Activated naive CD8-positive, alpha-beta T cell (primary cell): ENCODE measurements around the gene MAGOHB.
"Not testable (repeated sequence)": the region's sequence is repeated elsewhere in the genome, so short reads cannot be mapped to it uniquely, and the experiment has no call there.

Experiments
- H3K27ac Mint-ChIP-seq: one replicate; pipeline ENCODE4 v1.8.0; 2021; ENCODE audit warnings: mixed read lengths
- H3K27me3 Mint-ChIP-seq: one replicate; pipeline ENCODE4 v1.8.0; 2021; ENCODE audit warnings: mixed read lengths
- H3K36me3 Mint-ChIP-seq: one replicate; pipeline ENCODE4 v1.8.0; 2021; ENCODE audit warnings: mixed read lengths
- H3K4me1 Mint-ChIP-seq: one replicate; pipeline ENCODE4 v1.8.0; 2021; ENCODE audit warnings: low read depth, mixed read lengths
- H3K4me3 Mint-ChIP-seq: one replicate; pipeline ENCODE4 v1.8.0; 2021; ENCODE audit warnings: mild to moderate bottlenecking, mixed read lengths
- H3K9me3 Mint-ChIP-seq: one replicate; pipeline ENCODE4 v1.8.0; 2021; ENCODE audit warnings: low read depth, mixed read lengths

Gene MAGOHB

DNA sequence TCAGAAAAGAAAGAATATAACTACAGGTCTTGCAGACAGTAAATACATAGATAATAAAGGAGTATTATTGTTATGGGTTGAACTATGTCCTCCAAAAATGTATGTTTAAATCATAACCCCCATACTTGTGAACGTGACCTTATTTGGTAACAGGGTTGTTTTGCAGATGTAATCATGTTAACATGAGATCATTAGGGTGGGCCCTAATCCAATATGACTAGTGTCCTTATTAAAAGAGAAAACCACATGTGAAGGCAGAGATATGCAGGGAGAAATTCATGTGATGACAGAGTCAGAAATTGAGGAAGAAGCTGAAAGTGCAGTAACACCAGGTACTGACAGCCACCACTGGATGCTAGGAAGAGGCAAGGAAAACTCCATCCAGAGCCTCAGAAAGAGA lies 29.0 kb downstream of the MAGOHB start:
- Mint-ChIP-seq H3K9me3 (no peaks in the 10 kb centered on the region), H3K4me1 (no peaks in the 10 kb centered on the region), H3K36me3 (peaks cover 18% of the 10 kb centered on the region), H3K4me3 (no peak overlapping the region), H3K27ac (no peak overlapping the region), H3K27me3 (no peaks in the 10 kb centered on the region)

DNA sequence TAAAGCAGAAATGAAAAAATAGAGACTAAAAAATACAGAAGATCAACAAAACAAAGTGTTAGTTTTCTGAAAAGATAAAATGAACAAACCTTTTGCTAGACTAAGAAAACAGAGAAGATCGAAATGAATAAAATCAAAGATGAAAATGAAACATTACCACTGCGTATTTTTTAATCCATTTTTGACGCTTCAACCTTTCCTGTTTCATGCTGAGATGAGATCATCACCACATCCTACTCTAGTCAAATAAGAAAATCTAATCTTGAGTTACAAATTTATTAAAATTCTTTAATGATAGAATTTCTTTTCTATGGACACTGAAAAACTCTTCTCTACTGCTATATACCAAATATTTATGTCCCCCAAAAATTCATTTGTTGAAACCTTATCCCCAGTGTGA lies 30.7 kb downstream of the MAGOHB start:
- Mint-ChIP-seq H3K27ac (no peak overlapping the region), H3K4me3 (no peak overlapping the region), H3K4me1 (peaks cover 6% of the 10 kb centered on the region), H3K36me3 (peaks cover 18% of the 10 kb centered on the region), H3K9me3 (peaks cover 5% of the 10 kb centered on the region), H3K27me3 (no peaks in the 10 kb centered on the region)

DNA sequence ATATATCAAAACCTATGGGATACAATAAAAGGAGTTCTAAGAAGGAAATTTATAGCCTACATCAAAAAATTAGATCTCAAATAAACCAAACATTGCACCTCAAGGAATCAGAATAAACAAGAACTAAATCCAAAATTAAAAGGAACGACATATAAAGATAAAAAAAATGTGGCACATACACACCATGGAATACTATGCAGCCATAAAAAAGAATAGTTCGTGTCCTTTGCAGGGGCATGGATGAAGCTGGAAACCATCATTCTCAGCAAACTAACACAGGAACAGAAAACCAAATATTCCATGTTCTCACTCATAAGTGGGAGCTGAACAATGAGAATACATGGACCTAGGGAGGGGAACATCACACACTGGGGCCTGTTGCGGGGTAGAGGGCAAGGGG lies 31.3 kb downstream of the MAGOHB start:
- H3K9me3 Mint-ChIP-seq, H3K4me1 Mint-ChIP-seq, H3K27ac Mint-ChIP-seq, H3K27me3 Mint-ChIP-seq, H3K4me3 Mint-ChIP-seq: not testable (repeated sequence)
- H3K36me3 Mint-ChIP-seq, result peaks cover 15% of the 10 kb centered on the region

DNA sequence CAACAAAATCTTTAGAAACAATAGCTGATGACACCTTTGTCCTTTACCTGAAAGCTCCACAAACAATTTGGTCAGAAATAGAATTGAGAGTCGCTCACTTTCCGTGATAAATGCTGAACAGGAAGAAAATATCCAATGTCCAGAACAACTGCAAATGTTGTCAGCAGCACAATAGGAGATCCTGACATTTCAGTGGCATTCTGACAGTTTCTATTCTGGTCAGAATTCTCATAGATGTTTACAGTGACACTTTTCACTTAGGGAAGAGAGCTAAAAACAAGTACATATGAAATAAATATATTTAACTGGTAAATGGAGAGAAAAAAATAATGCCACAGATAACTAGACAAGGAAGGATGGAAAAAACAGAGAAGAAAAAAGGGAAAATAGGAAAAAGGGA lies 39.1 kb downstream of the MAGOHB start:
- Mint-ChIP-seq H3K4me3 (no peak overlapping the region), H3K4me1 (peaks cover 42% of the 10 kb centered on the region), H3K9me3 (peaks cover 5% of the 10 kb centered on the region), H3K27ac (peak overlapping the region; percentile 77), H3K36me3 (peaks cover 10% of the 10 kb centered on the region), H3K27me3 (no peaks in the 10 kb centered on the region)

DNA sequence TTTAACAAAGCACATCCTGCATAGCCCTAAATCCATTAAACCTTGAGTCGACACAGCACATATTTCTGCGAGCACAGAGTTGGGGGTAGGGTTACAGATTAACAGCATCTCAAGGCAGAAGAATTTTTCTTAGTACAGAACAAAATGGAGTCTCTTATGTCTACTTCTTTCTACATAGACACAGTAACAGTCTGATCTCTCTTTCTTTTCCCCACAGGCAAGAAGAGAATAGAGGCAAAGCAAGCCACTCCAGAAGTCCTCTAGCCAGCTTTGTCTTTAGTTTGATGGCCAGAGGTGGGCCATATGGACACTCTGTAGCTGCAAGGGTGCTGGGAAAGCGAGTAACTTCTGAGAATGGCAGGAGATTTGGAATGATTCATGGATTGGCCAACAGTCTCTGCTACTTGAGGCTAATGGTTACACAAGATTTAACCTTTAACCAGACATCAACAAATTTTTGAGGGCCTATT lies 41.4 kb downstream of the MAGOHB start:
- Mint-ChIP-seq H3K4me1 (peaks cover 50% of the 10 kb centered on the region), H3K27ac (peak overlapping the region; percentile 55), H3K36me3 (peaks cover 10% of the 10 kb centered on the region)
- not testable (repeated sequence) for H3K27me3 Mint-ChIP-seq, H3K4me3 Mint-ChIP-seq, H3K9me3 Mint-ChIP-seq

DNA sequence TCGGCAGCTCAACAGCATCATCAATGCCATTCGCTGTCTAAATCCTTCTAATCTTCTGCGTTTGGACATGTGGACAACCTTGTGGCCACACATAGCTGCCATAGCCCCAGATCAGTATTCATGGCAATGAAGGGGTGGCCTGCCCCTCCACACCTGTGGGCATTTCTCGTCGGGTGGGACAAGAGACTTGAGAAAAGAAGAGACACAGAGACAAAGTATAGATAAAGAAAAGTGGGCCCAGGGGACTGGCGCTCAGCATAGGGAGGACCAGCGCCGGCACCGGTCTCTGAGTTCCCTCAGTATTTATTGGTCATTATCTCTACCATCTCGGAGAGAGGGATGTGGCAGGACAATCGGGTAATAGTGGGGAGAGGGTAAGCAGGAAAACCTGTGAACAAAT lies 42.3 kb downstream of the MAGOHB start:
- peaks cover 10% of the 10 kb centered on the region for H3K36me3 Mint-ChIP-seq
- no peak overlapping the region for H3K4me3 Mint-ChIP-seq
- H3K9me3 Mint-ChIP-seq, result no peaks in the 10 kb centered on the region
- no peaks in the 10 kb centered on the region for H3K27me3 Mint-ChIP-seq
- H3K27ac Mint-ChIP-seq, result peak overlapping the region; percentile 81
- H3K4me1 Mint-ChIP-seq, result peaks cover 56% of the 10 kb centered on the region

DNA sequence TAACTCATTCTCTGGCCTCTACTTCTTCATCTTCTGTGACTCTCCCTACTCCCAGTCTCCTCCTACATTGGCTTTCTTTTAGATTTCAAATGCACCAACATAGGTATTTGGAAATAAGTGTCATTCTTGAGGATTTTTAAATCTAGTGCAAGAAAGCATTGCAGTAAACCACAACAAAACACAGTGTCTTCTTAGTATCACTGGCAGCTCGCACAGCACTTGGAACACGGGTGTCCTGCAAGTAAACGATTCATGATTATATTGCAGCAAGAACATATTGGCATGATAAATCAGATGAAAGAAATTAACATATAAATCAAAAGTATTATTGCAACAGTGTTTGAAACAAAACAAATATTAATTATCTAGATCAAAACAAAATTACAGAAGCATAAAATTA lies 45.6 kb downstream of the MAGOHB start:
- Mint-ChIP-seq H3K27ac (peak overlapping the region; percentile 79), H3K4me1 (peaks cover 65% of the 10 kb centered on the region), H3K27me3 (no peaks in the 10 kb centered on the region), H3K36me3 (peaks cover 8% of the 10 kb centered on the region), H3K4me3 (peak overlapping the region; percentile 79), H3K9me3 (no peaks in the 10 kb centered on the region)

DNA sequence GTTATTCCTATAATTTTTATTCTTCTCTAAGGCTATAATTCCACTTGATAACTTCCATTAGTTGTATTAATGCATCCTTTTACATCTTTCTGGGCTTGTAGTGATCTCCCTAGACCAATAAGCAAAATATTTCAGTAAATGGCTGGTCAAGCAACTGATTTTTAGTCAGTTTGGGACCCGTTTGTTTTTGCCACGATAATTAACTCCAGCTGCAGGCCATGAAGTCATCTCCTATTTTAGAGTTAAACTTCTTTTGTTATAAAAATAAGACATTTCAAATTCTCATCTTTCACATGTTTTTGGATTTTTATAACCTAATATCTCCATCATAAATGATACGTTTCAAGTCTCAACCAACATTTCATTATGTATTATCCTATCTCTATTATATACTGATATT lies 49.4 kb downstream of the MAGOHB start:
- peak overlapping the region; percentile 74 for H3K27ac Mint-ChIP-seq
- no peaks in the 10 kb centered on the region for H3K9me3 Mint-ChIP-seq
- H3K4me1 Mint-ChIP-seq, result peaks cover 79% of the 10 kb centered on the region
- no peaks in the 10 kb centered on the region for H3K27me3 Mint-ChIP-seq
- no peaks in the 10 kb centered on the region for H3K36me3 Mint-ChIP-seq
- H3K4me3 Mint-ChIP-seq, result peak overlapping the region; percentile 14

DNA sequence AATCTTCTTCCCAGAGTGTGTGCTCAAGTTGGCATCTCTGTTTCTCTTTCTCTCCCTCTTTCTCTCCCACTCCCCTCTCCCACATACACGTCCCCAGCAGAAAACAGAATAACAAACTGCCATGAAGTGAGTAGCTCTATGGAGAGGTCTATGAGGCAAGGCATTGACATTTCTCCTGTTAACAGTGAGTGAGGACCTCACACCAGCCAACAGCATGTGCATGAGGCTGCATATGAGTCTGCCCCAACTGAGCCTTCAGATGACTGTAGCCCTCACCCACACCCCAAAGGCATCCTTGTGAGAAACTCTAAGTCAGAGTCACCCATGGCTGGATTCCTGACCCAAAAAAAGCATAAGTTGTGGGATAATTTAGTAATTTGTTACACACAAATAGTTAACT lies 50.4 kb downstream of the MAGOHB start:
- Mint-ChIP-seq H3K4me3 (no peak overlapping the region), H3K4me1 (peaks cover 82% of the 10 kb centered on the region), H3K27ac (peak overlapping the region; percentile 96), H3K36me3 (peaks cover 5% of the 10 kb centered on the region), H3K9me3 (no peaks in the 10 kb centered on the region), H3K27me3 (no peaks in the 10 kb centered on the region)

DNA sequence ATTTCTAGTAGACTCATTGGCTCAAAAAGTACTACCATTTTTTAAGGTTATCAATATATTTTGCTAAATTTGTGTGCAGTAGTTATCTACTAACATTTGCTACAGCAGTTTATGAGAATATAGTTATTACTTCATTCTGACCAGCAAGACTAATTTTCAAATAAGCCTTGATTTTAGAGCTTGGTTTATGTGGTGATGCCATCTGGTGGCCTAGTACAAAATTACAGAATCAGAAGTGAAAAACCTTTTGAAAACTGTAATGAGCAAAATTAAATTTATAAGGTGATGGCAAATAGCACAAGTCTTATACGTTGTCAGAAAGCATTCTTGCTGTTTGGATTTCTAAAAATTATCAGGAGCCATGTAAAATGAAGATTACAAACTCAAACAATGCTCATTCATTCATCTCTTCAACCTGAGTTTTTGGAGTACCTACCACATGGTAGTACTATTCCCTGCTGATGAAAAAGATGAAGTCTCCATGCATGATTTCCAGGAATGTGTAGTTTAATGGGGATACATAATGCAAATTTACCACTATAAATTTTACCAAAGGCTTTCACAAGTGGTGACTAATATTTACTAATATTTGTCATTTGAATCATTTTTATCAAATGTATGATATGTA lies 51.0 kb downstream of the MAGOHB start:
- no peaks in the 10 kb centered on the region for H3K27me3 Mint-ChIP-seq
- H3K27ac Mint-ChIP-seq, result peak overlapping the region; percentile 96
- peak overlapping the region; percentile 8 for H3K4me3 Mint-ChIP-seq
- H3K9me3 Mint-ChIP-seq, result no peaks in the 10 kb centered on the region
- peaks cover 81% of the 10 kb centered on the region for H3K4me1 Mint-ChIP-seq
- H3K36me3 Mint-ChIP-seq, result peaks cover 6% of the 10 kb centered on the region

DNA sequence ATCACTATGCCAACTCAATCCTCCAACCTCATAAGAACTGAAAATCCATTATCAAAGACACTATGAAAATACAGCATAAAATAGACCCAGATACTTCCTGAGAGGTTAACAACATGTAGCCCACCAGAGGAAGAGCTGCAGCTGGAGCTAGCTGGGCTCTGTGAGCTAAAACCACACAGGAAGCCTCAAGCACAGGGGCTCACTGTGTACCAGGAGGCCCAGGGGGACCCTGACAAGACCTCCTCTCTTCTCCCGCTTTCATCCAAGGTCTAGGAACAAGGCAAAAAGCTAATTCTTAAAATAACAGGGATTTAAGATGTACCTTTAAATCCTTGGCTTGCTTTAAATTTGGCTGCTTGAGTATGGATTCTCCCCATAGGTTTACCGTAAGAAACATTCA lies 54.2 kb downstream of the MAGOHB start:
- H3K9me3 Mint-ChIP-seq, result no peaks in the 10 kb centered on the region
- H3K4me3 Mint-ChIP-seq, result peak overlapping the region; percentile 88
- no peaks in the 10 kb centered on the region for H3K27me3 Mint-ChIP-seq
- peaks cover 8% of the 10 kb centered on the region for H3K36me3 Mint-ChIP-seq
- peak overlapping the region; percentile 96 for H3K27ac Mint-ChIP-seq
- peaks cover 70% of the 10 kb centered on the region for H3K4me1 Mint-ChIP-seq

DNA sequence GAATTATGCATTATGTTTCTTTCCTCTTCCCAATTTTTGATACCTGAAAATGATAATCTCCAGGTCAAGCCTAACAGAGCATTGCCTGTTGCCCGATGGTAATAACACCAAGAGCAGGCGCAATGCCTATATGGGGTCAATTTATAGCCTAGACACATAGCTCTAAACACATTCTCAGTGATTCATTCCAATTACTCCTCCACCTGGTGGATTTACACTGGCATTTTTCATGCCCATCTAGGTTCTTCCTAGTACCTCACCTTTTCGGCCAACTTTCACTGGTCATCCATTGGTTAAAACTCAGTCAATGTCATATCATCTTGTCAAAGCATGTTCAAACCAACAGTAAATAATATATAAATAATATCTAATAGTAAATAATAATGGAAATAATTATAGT lies 54.6 kb downstream of the MAGOHB start:
- peaks cover 8% of the 10 kb centered on the region for H3K36me3 Mint-ChIP-seq
- peaks cover 71% of the 10 kb centered on the region for H3K4me1 Mint-ChIP-seq
- H3K27me3 Mint-ChIP-seq, result no peaks in the 10 kb centered on the region
- peak overlapping the region; percentile 91 for H3K4me3 Mint-ChIP-seq
- H3K9me3 Mint-ChIP-seq, result no peaks in the 10 kb centered on the region
- H3K27ac Mint-ChIP-seq, result peak overlapping the region; percentile 98

DNA sequence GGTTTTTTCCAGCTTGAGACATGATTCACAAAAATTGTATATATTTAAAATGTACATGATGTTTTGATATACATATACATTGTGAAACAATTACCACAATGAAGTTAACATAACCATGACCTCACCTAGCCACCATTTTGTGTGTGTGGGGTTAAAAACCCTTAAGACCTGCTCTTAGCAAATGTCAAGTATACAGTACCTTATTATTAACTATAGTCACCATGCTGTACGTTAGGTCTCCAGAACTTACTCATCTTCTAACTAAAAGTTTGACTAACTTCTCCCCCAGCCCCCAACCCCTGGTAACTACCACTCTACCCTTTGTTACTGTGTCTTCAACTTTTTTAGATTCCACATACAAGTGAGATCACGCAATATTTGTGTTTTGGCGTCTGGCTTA lies 55.1 kb downstream of the MAGOHB start:
- Mint-ChIP-seq H3K4me3 (peak overlapping the region; percentile 91), H3K9me3 (no peaks in the 10 kb centered on the region), H3K4me1 (peaks cover 76% of the 10 kb centered on the region), H3K36me3 (peaks cover 9% of the 10 kb centered on the region), H3K27ac (peak overlapping the region; percentile 98), H3K27me3 (no peaks in the 10 kb centered on the region)

DNA sequence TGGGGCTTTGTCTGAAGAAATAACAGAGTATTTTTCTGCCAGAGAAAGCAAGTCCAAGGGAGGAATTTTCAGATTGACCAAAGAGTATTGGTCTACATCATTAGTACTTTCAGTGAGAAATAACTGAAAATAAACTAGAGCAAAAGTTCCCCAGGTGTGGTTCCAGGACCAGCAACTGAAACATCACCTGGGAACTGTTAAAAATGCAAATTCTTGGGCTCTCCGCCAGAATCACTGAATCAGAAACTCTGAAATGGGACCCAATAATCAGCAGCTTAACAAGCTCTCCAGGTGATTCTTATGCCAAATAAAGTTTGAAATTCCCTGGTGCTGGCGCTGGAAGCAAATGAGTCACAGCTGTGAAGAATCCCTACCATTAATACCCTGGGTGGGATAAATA lies 55.6 kb downstream of the MAGOHB start:
- peak overlapping the region; percentile 91 for H3K4me3 Mint-ChIP-seq
- peaks cover 78% of the 10 kb centered on the region for H3K4me1 Mint-ChIP-seq
- H3K27me3 Mint-ChIP-seq, result no peaks in the 10 kb centered on the region
- H3K27ac Mint-ChIP-seq, result peak overlapping the region; percentile 98
- peaks cover 14% of the 10 kb centered on the region for H3K36me3 Mint-ChIP-seq
- H3K9me3 Mint-ChIP-seq, result peaks cover 2% of the 10 kb centered on the region

DNA sequence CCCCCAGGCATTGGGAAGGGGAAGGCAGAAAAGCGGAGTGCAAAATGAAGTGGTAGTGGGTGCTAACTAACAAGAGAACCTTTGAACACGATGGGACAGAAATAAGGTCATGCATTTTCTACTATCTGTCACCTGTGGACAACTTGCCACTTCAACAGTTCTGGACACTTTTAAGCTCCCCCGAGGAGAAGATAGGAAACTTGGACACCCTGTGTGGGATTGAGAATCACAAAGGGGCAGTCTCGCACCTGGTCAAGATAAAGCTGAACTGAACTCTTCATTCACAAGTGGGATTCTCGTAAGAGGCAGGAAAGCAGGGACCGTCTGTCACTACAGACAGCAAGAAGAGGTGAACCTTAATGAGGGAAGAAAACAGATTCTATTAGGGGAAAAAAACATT lies 56.1 kb downstream of the MAGOHB start:
- peaks cover 78% of the 10 kb centered on the region for H3K4me1 Mint-ChIP-seq
- H3K27ac Mint-ChIP-seq, result peak overlapping the region; percentile 98
- H3K27me3 Mint-ChIP-seq, result no peaks in the 10 kb centered on the region
- H3K4me3 Mint-ChIP-seq, result peak overlapping the region; percentile 91
- peaks cover 7% of the 10 kb centered on the region for H3K9me3 Mint-ChIP-seq
- H3K36me3 Mint-ChIP-seq, result peaks cover 17% of the 10 kb centered on the region

DNA sequence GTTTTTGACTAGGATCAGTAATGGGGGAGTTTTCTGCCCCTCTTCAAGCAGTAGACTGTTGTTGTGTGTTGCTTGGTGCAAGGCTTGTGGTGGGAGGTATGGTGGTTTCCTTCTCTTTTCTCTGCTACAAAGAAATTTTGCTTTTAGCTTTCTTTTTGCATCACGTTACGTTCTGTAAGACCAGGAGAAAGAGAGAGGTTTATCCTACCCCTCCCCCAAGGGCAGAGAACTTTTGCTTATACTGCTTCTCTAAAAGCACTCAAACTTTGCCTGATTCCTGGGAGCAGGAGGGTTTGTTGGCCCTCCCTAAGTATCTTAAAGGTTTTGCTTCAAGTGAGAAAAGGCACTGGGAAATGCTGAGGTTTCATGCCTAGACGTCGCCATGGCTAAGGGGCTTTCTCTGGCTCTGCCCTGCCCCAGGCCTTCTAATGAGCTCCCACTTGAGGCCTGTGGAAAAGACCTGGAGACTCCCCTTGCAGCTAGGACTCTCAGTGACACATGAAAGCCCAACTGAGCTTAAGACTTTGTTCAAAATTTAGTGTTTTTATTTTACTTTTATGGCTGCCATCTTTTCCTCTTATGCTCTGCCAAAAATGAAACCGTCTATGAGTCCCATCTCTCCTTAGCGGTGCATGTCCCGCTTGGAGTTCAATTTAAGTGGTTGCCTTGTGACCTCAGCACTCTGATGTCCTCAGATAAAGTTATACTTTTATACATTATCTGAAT lies 58.5 kb downstream of the MAGOHB start:
- H3K4me3 Mint-ChIP-seq, result peak overlapping the region; percentile 92
- H3K27ac Mint-ChIP-seq, result peak overlapping the region; percentile 100
- H3K36me3 Mint-ChIP-seq, result peaks cover 19% of the 10 kb centered on the region

More for the DNA sequence above, 58.5 kb downstream of the MAGOHB start:
- peaks cover 63% of the 10 kb centered on the region for H3K4me1 Mint-ChIP-seq
- peaks cover 13% of the 10 kb centered on the region for H3K9me3 Mint-ChIP-seq
- no peaks in the 10 kb centered on the region for H3K27me3 Mint-ChIP-seq
